CD8-positive, alpha-beta memory T cell (primary cell): ENCODE data around the gene MYH9. TPM values are rescaled to one million over a fixed set of nuclear protein-coding genes. Genes with fewer than 3 reads are reported as not detected.

ENCODE experiments used
- CTCF ChIA-PET: fragments of 350-600 bp; sonication (Branson Sonifier 250); formaldehyde crosslinking; loops from one replicate; lab custom pipeline; 2021; ENCODE audit warnings: antibody characterized with exemption; lab: Charles Lee
- POLR2A ChIA-PET: fragments of 350-600 bp; sonication (Branson Sonifier 250); formaldehyde crosslinking; loops from one replicate; lab custom pipeline; 2021; ENCODE audit warnings: antibody characterized with exemption; lab: Charles Lee
- DNase-seq, 5 donors: peaks; one replicate each; pipeline versions ENCODE4 v3.0.0 to v3.0.0-alpha.2; 2020 to 2022; ENCODE audit warnings: mixed read lengths in 1 of 5
- H3K27ac ChIP-seq: one replicate; pipeline ENCODE4 v1.7.0; 2013; ENCODE audit warnings: low read depth, mild to moderate bottlenecking, low read length, moderate library complexity
- H3K27me3 ChIP-seq: 2 replicates; pipeline ENCODE4 v1.7.0; 2013; ENCODE audit warnings: low read length, mild to moderate bottlenecking; ENCODE audit not compliant: insufficient read depth, poor library complexity, severe bottlenecking
- H3K36me3 ChIP-seq: 2 replicates; pipeline ENCODE4 v1.7.0; 2013; ENCODE audit warnings: mild to moderate bottlenecking, low read length, moderate library complexity; ENCODE audit not compliant: insufficient read depth
- H3K4me1 ChIP-seq: 2 replicates; pipeline ENCODE4 v1.7.0; 2013; ENCODE audit warnings: mild to moderate bottlenecking, low read length, moderate library complexity; ENCODE audit not compliant: insufficient read depth
- H3K4me3 ChIP-seq: 2 replicates; pipeline ENCODE4 v1.7.0; 2013; ENCODE audit warnings: mild to moderate bottlenecking, low read length
- H3K9me3 ChIP-seq: 2 replicates; pipeline ENCODE4 v1.7.0; 2013; ENCODE audit warnings: mild to moderate bottlenecking, low read length
- H3K27ac Mint-ChIP-seq, 8 donors: one replicate each; pipeline ENCODE4 v1.8.0; 2020 to 2021; ENCODE audit warnings: mixed read lengths in 8 of 8, mild to moderate bottlenecking in 6 of 8, inconsistent platforms in 3 of 8, moderate library complexity in 3 of 8
- H3K27me3 Mint-ChIP-seq, 2 donors: one replicate each; pipeline ENCODE4 v1.8.0; 2020 to 2021; ENCODE audit warnings: mixed read lengths in 2 of 2, mild to moderate bottlenecking in 1 of 2, moderate library complexity in 1 of 2
- H3K36me3 Mint-ChIP-seq, 3 donors: one replicate each; pipeline ENCODE4 v1.8.0; 2020 to 2021; ENCODE audit warnings: mixed read lengths in 3 of 3, inconsistent platforms in 1 of 3, mild to moderate bottlenecking in 1 of 3
- H3K4me1 Mint-ChIP-seq, 3 donors: one replicate each; pipeline ENCODE4 v1.8.0; 2020 to 2021; ENCODE audit warnings: mixed read lengths in 3 of 3, inconsistent platforms in 1 of 3, mild to moderate bottlenecking in 1 of 3
- H3K4me3 Mint-ChIP-seq, 7 donors: one replicate each; pipeline ENCODE4 v1.8.0; 2020 to 2021; ENCODE audit warnings: mixed read lengths in 7 of 7, mild to moderate bottlenecking in 6 of 7, moderate library complexity in 4 of 7, inconsistent platforms in 2 of 7
- H3K9me3 Mint-ChIP-seq, 5 donors: one replicate each; pipeline ENCODE4 v1.8.0; 2020 to 2022; ENCODE audit warnings: mixed read lengths in 5 of 5, mild to moderate bottlenecking in 3 of 5, moderate library complexity in 2 of 5, inconsistent platforms in 1 of 5
- polyA plus RNA-seq: library from polyadenylated mRNA; unstranded; fragments of 300-500 nt; fragmentation: Illumina TruSeq; gene quantifications from one replicate; pipeline ENCODE4 v1.2.3, GENCODE V29; 2021
- total RNA-seq, 2 experiments: library from RNA; stranded (reverse); gene quantifications; one replicate each; pipeline ENCODE4 v1.2.3, GENCODE V29; 2021

The MYH9 gene
- total and polyA plus RNA-seq, 3 experiments from 2014 or later: 425 to 684 (median 680) TPM

GRCh38 chr22:36381513-36382128 lies 6.1 kb downstream of the MYH9 start:
- ChIA-PET CTCF (interaction anchor here (1.5 to 3.6 kb wide), 3 partner anchors 29 to 89 kb away, joined by 4 to 17 read pairs (median 4); no protein-coding TSS in a partner anchor), POLR2A (interaction anchor here (0.5 to 1.1 kb wide), 2 partner anchors 15 to 100 kb away, joined by 3 to 7 read pairs; partner anchors contain the start of gene TXN2)
- Mint-ChIP-seq H3K4me3 (peak overlapping the region; percentile 61 to 85 (median 72)), H3K9me3 (no peaks in the 10 kb centered on the region), H3K27ac (peak overlapping the region; percentile 88 to 99 (median 98)), H3K36me3 (peaks cover 3 to 64% (median 14%) of the 10 kb centered on the region in 3 donors), H3K27me3 (no peaks in the 10 kb centered on the region), H3K4me1 (peaks cover 79 to 91% (median 88%) of the 10 kb centered on the region in 3 donors)
- Histone ChIP-seq H3K9me3 (no peaks in the 10 kb centered on the region), H3K4me3 (peak overlapping the region; percentile 50), H3K36me3 (no peaks in the 10 kb centered on the region), H3K4me1 (peaks cover 88% of the 10 kb centered on the region), H3K27ac (no peak overlapping the region), H3K27me3 (no peaks in the 10 kb centered on the region)
- peak in 1 of 5 donors; percentile 13 for DNase-seq

DNA sequence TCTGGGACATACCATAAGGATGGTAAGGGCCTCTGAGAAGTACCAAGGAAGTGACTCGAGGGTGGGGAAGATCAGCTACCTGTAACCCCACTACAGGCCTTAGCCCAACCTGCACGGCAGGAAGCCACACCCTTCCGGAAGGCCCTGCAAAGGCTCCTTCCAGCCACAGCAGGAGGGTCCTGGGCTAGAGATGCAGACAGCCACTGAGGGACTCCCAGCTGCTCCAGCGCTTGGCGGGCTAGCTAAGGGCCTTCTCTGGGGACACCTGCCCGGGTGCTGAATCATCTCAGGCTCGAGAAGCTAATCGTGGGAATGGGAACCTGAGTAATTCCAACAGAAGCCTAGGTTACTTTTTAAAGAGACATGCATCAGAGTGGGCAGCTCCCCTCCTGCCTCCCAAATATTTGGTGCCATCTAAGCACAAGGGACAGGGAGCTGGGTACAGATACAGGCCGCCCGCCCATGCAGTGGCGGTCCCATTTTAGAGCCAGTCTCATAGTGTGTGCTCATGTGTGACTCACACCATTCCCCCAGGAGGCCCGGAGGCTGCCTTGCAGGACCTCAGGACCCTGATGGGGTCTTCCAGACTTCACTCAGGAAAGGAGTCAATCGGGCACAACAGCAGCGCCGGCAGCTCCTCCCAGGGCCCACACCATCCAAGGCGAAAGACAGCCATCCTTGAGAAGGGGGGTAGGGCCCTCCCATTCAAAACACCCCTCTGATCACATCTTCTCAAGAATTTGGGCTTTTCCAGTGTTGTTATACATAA lies 8.0 kb downstream of the MYH9 start:
- H3K9me3 Mint-ChIP-seq: no peaks in the 10 kb centered on the region
- Histone ChIP-seq H3K36me3 (peaks cover under 1% of the 10 kb centered on the region), H3K9me3 (no peaks in the 10 kb centered on the region), H3K27ac (peak overlapping the region; percentile 48), H3K4me3 (peak overlapping the region; percentile 52), H3K4me1 (peaks cover 96% of the 10 kb centered on the region), H3K27me3 (no peaks in the 10 kb centered on the region)
- CTCF ChIA-PET: interaction anchor here (0.8 to 5.1 kb wide), 15 partner anchors 9 to 79 kb away, joined by 3 to 48 read pairs (median 5); partner anchors contain the start of gene MYH9
- DNase-seq: peak; percentile 42 to 81 (median 64)
- POLR2A ChIA-PET: interaction anchor here (0.6 to 6.2 kb wide), 15 partner anchors 8 to 102 kb away, joined by 3 to 60 read pairs (median 4); partner anchors contain the start of genes MYH9 and TXN2
- peak overlapping the region; percentile 61 to 88 (median 84) for H3K4me3 Mint-ChIP-seq
- H3K27me3 Mint-ChIP-seq: no peaks in the 10 kb centered on the region
- H3K27ac Mint-ChIP-seq: peak overlapping the region; percentile 89 to 99 (median 98)
- peaks cover 84 to 94% (median 91%) of the 10 kb centered on the region in 3 donors for H3K4me1 Mint-ChIP-seq
- H3K36me3 Mint-ChIP-seq: peaks cover 3 to 58% (median 8%) of the 10 kb centered on the region in 3 donors

- Histone ChIP-seq H3K4me3 (no peak overlapping the region), H3K27me3 (no peaks in the 10 kb centered on the region), H3K4me1 (peaks cover 98% of the 10 kb centered on the region), H3K27ac (peak overlapping the region; percentile 48), H3K36me3 (peaks cover 4% of the 10 kb centered on the region), H3K9me3 (no peaks in the 10 kb centered on the region)
- Mint-ChIP-seq H3K36me3 (peaks cover 3 to 56% (median 8%) of the 10 kb centered on the region in 3 donors), H3K27ac (peak overlapping the region; percentile 89 to 99 (median 98)), H3K4me3 (peak overlapping the region; percentile 61 to 88 (median 84)), H3K9me3 (no peaks in the 10 kb centered on the region), H3K4me1 (peaks cover 83 to 92% (median 91%) of the 10 kb centered on the region in 3 donors), H3K27me3 (no peaks in the 10 kb centered on the region)
- no peak for DNase-seq
- CTCF ChIA-PET: interaction anchor here (0.7 to 5.1 kb wide), 15 partner anchors 8 to 91 kb away, joined by 3 to 48 read pairs (median 6); no protein-coding TSS in a partner anchor
- POLR2A ChIA-PET: interaction anchor here (0.7 to 6.2 kb wide), 13 partner anchors 8 to 103 kb away, joined by 3 to 64 read pairs (median 5); partner anchors contain the start of genes MYH9 and TXN2
Observed at GRCh38 chr22:36378869-36379217, 8.9 kb downstream of the MYH9 start.

DNA sequence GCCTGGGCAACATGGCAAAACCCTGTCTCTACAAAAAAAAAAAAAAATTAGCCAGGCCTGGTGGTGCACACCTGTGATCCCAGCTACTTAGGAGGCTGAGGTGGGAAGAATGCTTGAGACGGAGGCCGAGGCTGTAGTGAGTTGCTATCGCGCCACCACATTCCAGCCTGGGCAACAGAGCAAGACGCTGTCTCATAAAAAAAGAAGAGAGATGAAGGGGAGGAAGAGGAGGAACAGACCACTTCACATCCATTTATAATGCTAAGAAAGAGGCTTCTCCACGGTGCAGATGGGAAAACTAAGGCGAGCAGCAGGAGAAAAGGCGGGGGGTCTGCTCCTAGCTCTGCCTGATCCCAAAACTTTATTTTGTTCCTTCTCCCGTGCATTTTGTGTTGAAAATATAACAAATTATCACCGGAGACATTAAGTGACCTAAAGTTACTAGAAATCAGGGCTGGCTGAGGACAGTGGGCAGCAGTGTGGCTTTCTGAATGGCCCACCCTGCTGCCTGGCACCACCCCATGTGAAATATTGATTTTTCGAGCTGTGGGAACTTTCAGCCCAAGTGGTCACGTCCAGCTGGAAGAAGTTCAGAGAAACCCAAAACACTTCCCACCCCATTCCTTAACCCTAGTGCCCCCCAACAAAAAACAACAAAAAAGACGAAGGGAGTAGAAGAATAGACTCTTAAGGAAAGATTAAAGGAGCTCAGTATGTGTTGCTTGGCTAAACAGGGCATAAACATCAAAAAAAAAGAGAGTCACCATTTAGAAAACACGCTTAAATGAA lies 9.5 kb downstream of the MYH9 start:
- no peaks in the 10 kb centered on the region for H3K9me3 ChIP-seq
- H3K4me1 Mint-ChIP-seq: peaks cover 85 to 92% (median 91%) of the 10 kb centered on the region in 3 donors
- H3K4me1 ChIP-seq: peaks cover 98% of the 10 kb centered on the region
- ChIA-PET CTCF (interaction anchor here (0.7 to 5.1 kb wide), 20 partner anchors 8 to 92 kb away, joined by 3 to 48 read pairs (median 6); no protein-coding TSS in a partner anchor), POLR2A (interaction anchor here (0.6 to 6.2 kb wide), 12 partner anchors 8 to 77 kb away, joined by 4 to 64 read pairs (median 10); partner anchors contain the start of gene MYH9)
- H3K27ac Mint-ChIP-seq: peak overlapping the region; percentile 89 to 99 (median 98)
- H3K4me3 ChIP-seq: peak overlapping the region; percentile 29
- peak in 1 of 5 donors; percentile 2 for DNase-seq
- peaks cover 4% of the 10 kb centered on the region for H3K36me3 ChIP-seq
- no peaks in the 10 kb centered on the region for H3K27me3 ChIP-seq
- H3K27ac ChIP-seq: peak overlapping the region; percentile 59
- peaks cover 3 to 57% (median 7%) of the 10 kb centered on the region in 3 donors for H3K36me3 Mint-ChIP-seq
- no peaks in the 10 kb centered on the region for H3K27me3 Mint-ChIP-seq
- H3K4me3 Mint-ChIP-seq: peak overlapping the region; percentile 61 to 88 (median 84)
- H3K9me3 Mint-ChIP-seq: no peaks in the 10 kb centered on the region

- Mint-ChIP-seq H3K36me3 (peaks cover 3 to 61% (median 5%) of the 10 kb centered on the region in 3 donors), H3K4me3 (peak overlapping the region; percentile 61 to 88 (median 84)), H3K27me3 (no peaks in the 10 kb centered on the region), H3K4me1 (peaks cover 88 to 96% (median 93%) of the 10 kb centered on the region in 3 donors), H3K27ac (peak overlapping the region; percentile 89 to 99 (median 98)), H3K9me3 (no peaks in the 10 kb centered on the region)
- peak overlapping the region; percentile 59 for H3K27ac ChIP-seq
- DNase-seq: peak in 3 of 5 donors; percentile 67 to 83 (median 80)
- CTCF ChIA-PET: interaction anchor here (0.8 to 5.1 kb wide), 24 partner anchors 8 to 109 kb away, joined by 3 to 48 read pairs (median 6); no protein-coding TSS in a partner anchor
- no peaks in the 10 kb centered on the region for H3K9me3 ChIP-seq
- no peaks in the 10 kb centered on the region for H3K27me3 ChIP-seq
- peak overlapping the region; percentile 29 for H3K4me3 ChIP-seq
- POLR2A ChIA-PET: interaction anchor here (0.5 to 6.2 kb wide), 15 partner anchors 9 to 130 kb away, joined by 3 to 64 read pairs (median 5); partner anchors contain the start of genes FOXRED2 and MYH9
- H3K36me3 ChIP-seq: peaks cover 4% of the 10 kb centered on the region
- peaks cover 99% of the 10 kb centered on the region for H3K4me1 ChIP-seq
Observed at GRCh38 chr22:36377022-36377631, 10.6 kb downstream of the MYH9 start.

DNA sequence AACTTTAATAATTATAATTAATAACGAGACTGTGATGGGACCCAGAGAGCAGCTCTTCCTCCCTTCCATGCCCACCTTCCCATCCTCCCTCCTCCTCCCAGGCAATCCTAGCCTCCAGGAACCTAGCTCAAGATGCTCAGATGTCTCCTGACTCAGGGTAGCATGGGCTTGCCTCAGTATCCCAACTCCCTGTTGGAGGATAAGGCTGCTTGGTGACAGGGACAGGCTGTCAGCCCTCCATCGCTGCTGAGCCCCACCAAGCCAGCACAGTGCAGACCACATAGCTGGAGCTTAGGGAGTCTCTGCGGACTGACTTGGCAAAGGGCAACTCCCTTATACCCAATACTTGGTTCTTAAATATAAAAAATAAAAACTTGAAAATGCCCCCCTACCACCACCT lies 11.5 kb downstream of the MYH9 start:
- Histone ChIP-seq H3K27ac (peak overlapping the region; percentile 59), H3K4me1 (peaks cover 99% of the 10 kb centered on the region), H3K36me3 (peaks cover 4% of the 10 kb centered on the region), H3K4me3 (no peak overlapping the region), H3K9me3 (no peaks in the 10 kb centered on the region), H3K27me3 (no peaks in the 10 kb centered on the region)
- Mint-ChIP-seq H3K27ac (peak overlapping the region; percentile 89 to 99 (median 98)), H3K4me3 (peak overlapping the region; percentile 61 to 88 (median 84)), H3K27me3 (no peaks in the 10 kb centered on the region), H3K4me1 (peaks cover 89 to 96% (median 93%) of the 10 kb centered on the region in 3 donors), H3K9me3 (no peaks in the 10 kb centered on the region), H3K36me3 (peaks cover 0 to 59% (median 1%) of the 10 kb centered on the region in 3 donors)
- POLR2A ChIA-PET: interaction anchor here (0.5 to 6.2 kb wide), 8 partner anchors 10 to 48 kb away, joined by 3 to 64 read pairs (median 14); partner anchors contain the start of gene MYH9
- CTCF ChIA-PET: interaction anchor here (1.0 to 5.1 kb wide), 17 partner anchors 8 to 95 kb away, joined by 3 to 48 read pairs (median 6); no protein-coding TSS in a partner anchor
- DNase-seq: peak in 1 of 5 donors; percentile 15
